Urinary bladder (tissue), 4 donors: Measurements from ENCODE around the gene MDGA2. TPM values are rescaled to one million over a fixed set of nuclear protein-coding genes. Genes with fewer than 3 reads are reported as not detected.

Source experiments
- DNase-seq: peaks from one replicate; pipeline ENCODE4 v3.0.0-alpha.2; 2015; ENCODE audit errors: extremely low spot score
- H3K27ac ChIP-seq: one replicate; pipeline ENCODE4 v1.5.1; 2013; ENCODE audit warnings: low read depth, mild to moderate bottlenecking, moderate library complexity
- H3K36me3 ChIP-seq: one replicate; pipeline ENCODE4 v1.6.1; 2013; ENCODE audit warnings: mild to moderate bottlenecking, moderate library complexity; ENCODE audit not compliant: insufficient read depth
- H3K4me1 ChIP-seq: one replicate; pipeline ENCODE4 v1.6.1; 2013; ENCODE audit warnings: mild to moderate bottlenecking, moderate library complexity; ENCODE audit not compliant: insufficient read depth
- H3K4me3 ChIP-seq: one replicate; pipeline ENCODE4 v1.5.1; 2013; ENCODE audit warnings: low read depth, low read length
- WGBS: extraction: QIAGEN DNeasy Blood & Tissue Kit; methylation state at CpG from one replicate; pipeline ENCODE4 v1.1.7; 2013; 5-methylcytosine and 5-hydroxymethylcytosine counted together
- polyA plus RNA-seq: library from polyadenylated mRNA; stranded (reverse); fragments of 200-250 nt; gene quantifications from one replicate; pipeline ENCODE4 v1.2.3, GENCODE V29; 2013
- total RNA-seq: library from RNA; depleted of rRNA; stranded (reverse); fragments of >200 nt; gene quantifications from one replicate; pipeline ENCODE4 v1.2.3, GENCODE V29; 2014
- donor health status: healthy with polysubstance abuse.
- donor health status: healthy.

MDGA2 gene
- 6.1 TPM for total RNA-seq
- 0.15 TPM for polyA plus RNA-seq

- WGBS: under 1% methylated on average over 89 of the region's 90 CpGs
Observed at GRCh38 chr14:47675466-47676314, at the start of gene MDGA2. TSS of gene MDGA2 (minus strand) at chr14:47675605.

GRCh38 chr14:47722929-47723693 is 47.7 kb upstream of the MDGA2 start:
- WGBS: 82% methylated on average over 2 of the region's 2 CpGs
- DNase-seq: no peak
- no peaks in the 10 kb centered on the region for H3K36me3 ChIP-seq
- H3K4me3 ChIP-seq: no peak overlapping the region
- no peaks in the 10 kb centered on the region for H3K4me1 ChIP-seq
- H3K27ac ChIP-seq: no peak overlapping the region

More at GRCh38 chr14:47675466-47676314, at the start of gene MDGA2:
- no peak for DNase-seq
- Histone ChIP-seq H3K4me3 (peak within 1 kb of the TSS; percentile 34), H3K27ac (no peak within 1 kb of the TSS), H3K4me1 (peaks cover 3% of the 10 kb centered on the region), H3K36me3 (no peaks in the 10 kb centered on the region)

- H3K36me3 ChIP-seq: no peaks in the 10 kb centered on the region
- 91% methylated on average over 4 of the region's 4 CpGs for WGBS
- H3K4me1 ChIP-seq: no peaks in the 10 kb centered on the region
- no peak overlapping the region for H3K27ac ChIP-seq
- no peak overlapping the region for H3K4me3 ChIP-seq
- DNase-seq: no peak
Observed at GRCh38 chr14:47720281-47720680, 44.9 kb upstream of the MDGA2 start.

- Histone ChIP-seq H3K4me3 (no peak overlapping the region), H3K27ac (no peak overlapping the region), H3K36me3 (no peaks in the 10 kb centered on the region), H3K4me1 (no peaks in the 10 kb centered on the region)
- 92% methylated on average over 3 of the region's 3 CpGs for WGBS
- no peak for DNase-seq
Observed at GRCh38 chr14:47715330-47715729, 39.9 kb upstream of the MDGA2 start.

GRCh38 chr14:47710581-47710980 is 35.2 kb upstream of the MDGA2 start:
- no peaks in the 10 kb centered on the region for H3K4me1 ChIP-seq
- no peak overlapping the region for H3K27ac ChIP-seq
- H3K36me3 ChIP-seq: no peaks in the 10 kb centered on the region
- H3K4me3 ChIP-seq: no peak overlapping the region
- 92% methylated on average over 2 of the region's 2 CpGs for WGBS
- DNase-seq: no peak

GRCh38 chr14:47705683-47706082 is 30.3 kb upstream of the MDGA2 start:
- no peaks in the 10 kb centered on the region for H3K4me1 ChIP-seq
- H3K4me3 ChIP-seq: no peak overlapping the region
- no peak overlapping the region for H3K27ac ChIP-seq
- WGBS: 71% methylated on average over 2 of the region's 2 CpGs
- no peak for DNase-seq
- no peaks in the 10 kb centered on the region for H3K36me3 ChIP-seq

- Histone ChIP-seq H3K27ac (no peak overlapping the region), H3K4me1 (no peaks in the 10 kb centered on the region), H3K4me3 (no peak overlapping the region), H3K36me3 (no peaks in the 10 kb centered on the region)
- DNase-seq: no peak
Observed at GRCh38 chr14:47691829-47692228, 16.4 kb upstream of the MDGA2 start.

- Histone ChIP-seq H3K27ac (no peak overlapping the region), H3K4me1 (peaks cover 3% of the 10 kb centered on the region), H3K4me3 (no peak overlapping the region), H3K36me3 (no peaks in the 10 kb centered on the region)
- 54% methylated on average over 1 of the region's 1 CpG for WGBS
- no peak for DNase-seq
Observed at GRCh38 chr14:47678993-47679392, 3.6 kb upstream of the MDGA2 start.

GRCh38 chr14:47678157-47678556 is 2.8 kb upstream of the MDGA2 start:
- DNase-seq: no peak
- peaks cover 3% of the 10 kb centered on the region for H3K4me1 ChIP-seq
- 85% methylated on average over 2 of the region's 2 CpGs for WGBS
- H3K36me3 ChIP-seq: no peaks in the 10 kb centered on the region
- H3K27ac ChIP-seq: no peak overlapping the region
- H3K4me3 ChIP-seq: no peak overlapping the region

GRCh38 chr14:47676315-47676617 is 861 bp upstream of the MDGA2 start:
- WGBS: 4% methylated on average over 15 of the region's 15 CpGs
- H3K36me3 ChIP-seq: no peaks in the 10 kb centered on the region
- H3K4me3 ChIP-seq: no peak overlapping the region
- H3K27ac ChIP-seq: no peak overlapping the region
- peaks cover 3% of the 10 kb centered on the region for H3K4me1 ChIP-seq
- DNase-seq: no peak

GRCh38 chr14:47674543-47675465 is 601 bp downstream of the MDGA2 start:
- no peak for DNase-seq
- Histone ChIP-seq H3K36me3 (no peaks in the 10 kb centered on the region), H3K27ac (no peak overlapping the region), H3K4me3 (peak overlapping the region; percentile 34), H3K4me1 (peaks cover 3% of the 10 kb centered on the region)
- under 1% methylated on average over 81 of the region's 81 CpGs for WGBS

- WGBS: under 1% methylated on average over 36 of the region's 36 CpGs
- H3K36me3 ChIP-seq: no peaks in the 10 kb centered on the region
- H3K27ac ChIP-seq: no peak overlapping the region
- no peak for DNase-seq
- H3K4me3 ChIP-seq: no peak overlapping the region
- H3K4me1 ChIP-seq: peaks cover 3% of the 10 kb centered on the region
Observed at GRCh38 chr14:47674148-47674542, 1.3 kb downstream of the MDGA2 start.

- Histone ChIP-seq H3K36me3 (no peaks in the 10 kb centered on the region), H3K4me3 (no peak overlapping the region), H3K4me1 (no peaks in the 10 kb centered on the region), H3K27ac (no peak overlapping the region)
- no peak for DNase-seq
- WGBS: 91% methylated on average over 28 of the region's 28 CpGs
Observed at GRCh38 chr14:47665337-47666134, 9.9 kb downstream of the MDGA2 start.
